ENCODE data around the gene TSHR. TPM values are rescaled to one million over a fixed set of nuclear protein-coding genes. Genes with fewer than 3 reads are reported as not detected.

TSHR gene
- total RNA-seq, 1 donor from 2014 or later, result not detected

- ATAC-seq (ENCODE audit: low read depth) (peak; percentile 64), DNase-seq (no peak)
- Mint-ChIP-seq H3K36me3 (ENCODE audit: low read depth) (no peaks in the 10 kb centered on the region), H3K4me1 (peaks cover 4% of the 10 kb centered on the region), H3K9me3 (no peaks in the 10 kb centered on the region), H3K27me3 (peaks cover 8% of the 10 kb centered on the region), H3K4me3 (no peak overlapping the region), H3K27ac (no peak overlapping the region)
- ChIA-PET CTCF (interaction anchor here (0.7 to 6.9 kb wide), 20 partner anchors 10 to 477 kb away, joined by 3 to 150 read pairs (median 4); partner anchors contain the start of genes CEP128 and TSHR), POLR2A (interaction anchor here (0.7 to 2.6 kb wide), 4 partner anchors 29 to 234 kb away, joined by 3 to 17 read pairs (median 4); partner anchors contain the start of genes GTF2A1 and TSHR)
- TF ChIP-seq CTCF (IDR thresholded peaks at IDR 0.05), result peak; percentile 82
- intact Hi-C loops (cut with micrococcal nuclease), result loop anchor here (1.0 to 5.0 kb wide), 7 partner anchors 28 to 930 kb away; no protein-coding TSS in a partner anchor
These were observed 32.0 kb downstream of the TSHR start for GRCh38 chr14:80987235-80988032.

- Mint-ChIP-seq H3K4me1 (peaks cover 4% of the 10 kb centered on the region), H3K36me3 (ENCODE audit: low read depth) (no peaks in the 10 kb centered on the region), H3K27ac (no peak overlapping the region), H3K27me3 (peaks cover 8% of the 10 kb centered on the region), H3K4me3 (no peak overlapping the region), H3K9me3 (no peaks in the 10 kb centered on the region)
- intact Hi-C loops (cut with micrococcal nuclease), result loop anchor here (2.0 to 5.0 kb wide), 3 partner anchors 75 to 931 kb away; no protein-coding TSS in a partner anchor
- no peak for TF ChIP-seq CTCF (IDR thresholded peaks at IDR 0.05)
- DNase-seq (no peak), ATAC-seq (ENCODE audit: low read depth) (no peak)
- ChIA-PET POLR2A (interaction anchor here (1.3 to 2.6 kb wide), 2 partner anchors 28 to 233 kb away, joined by 5 to 17 read pairs; partner anchors contain the start of gene GTF2A1), CTCF (interaction anchor here (1.0 to 6.9 kb wide), 11 partner anchors 9 to 476 kb away, joined by 3 to 150 read pairs (median 10); partner anchors contain the start of genes CEP128 and TSHR)
These were observed 32.8 kb downstream of the TSHR start for GRCh38 chr14:80988192-80988591.

- Mint-ChIP-seq H3K27ac (no peak overlapping the region), H3K27me3 (peaks cover 8% of the 10 kb centered on the region), H3K4me3 (no peak overlapping the region), H3K4me1 (peaks cover 4% of the 10 kb centered on the region), H3K9me3 (no peaks in the 10 kb centered on the region), H3K36me3 (ENCODE audit: low read depth) (no peaks in the 10 kb centered on the region)
- ChIA-PET POLR2A (interaction anchor here (1.1 to 2.6 kb wide), 4 partner anchors 29 to 232 kb away, joined by 3 to 17 read pairs (median 4); partner anchors contain the start of gene GTF2A1), CTCF (interaction anchor here (1.0 to 6.9 kb wide), 7 partner anchors 8 to 475 kb away, joined by 3 to 150 read pairs (median 11); partner anchors contain the start of genes CEP128 and TSHR)
- TF ChIP-seq CTCF (IDR thresholded peaks at IDR 0.05), result no peak
- no peak for DNase-seq
- ATAC-seq (ENCODE audit: low read depth), result peak; percentile 76
- intact Hi-C loops (cut with micrococcal nuclease), result loop anchor here (2.0 to 5.0 kb wide), 3 partner anchors 74 to 932 kb away; no protein-coding TSS in a partner anchor
These were observed 33.5 kb downstream of the TSHR start for GRCh38 chr14:80988735-80989429.

GRCh38 chr14:80992580-80992979 lies 37.2 kb downstream of the TSHR start:
- Mint-ChIP-seq H3K4me3 (no peak overlapping the region), H3K27me3 (peaks cover 9% of the 10 kb centered on the region), H3K36me3 (ENCODE audit: low read depth) (no peaks in the 10 kb centered on the region), H3K4me1 (peaks cover 8% of the 10 kb centered on the region), H3K9me3 (no peaks in the 10 kb centered on the region), H3K27ac (no peak overlapping the region)
- DNase-seq (no peak), ATAC-seq (ENCODE audit: low read depth) (no peak)
- intact Hi-C loops (cut with micrococcal nuclease), result no loop called here
- CTCF ChIA-PET, result interaction anchor here (1.0 kb wide), 1 partner anchor 35 kb away, joined by 3 read pairs; no protein-coding TSS in a partner anchor
- TF ChIP-seq CTCF (IDR thresholded peaks at IDR 0.05), result no peak
- POLR2A ChIA-PET, result interaction anchor here (1.0 kb wide), 1 partner anchor 228 kb away, joined by 3 read pairs; the partner anchor contains the start of gene GTF2A1
